Ascending aorta (tissue), 2 donors: ENCODE measurements around the gene RGS6. TPM values are rescaled to one million over a fixed set of nuclear protein-coding genes. Genes with fewer than 3 reads are reported as not detected.

Source experiments
- DNase-seq, 2 donors: peaks; one replicate each; pipeline ENCODE4 v3.0.0-alpha.2; 2019; ENCODE audit warnings: low spot score in 2 of 2
- H3K27ac ChIP-seq, 2 donors: fragments of 200-600 bp; sonication (generic); one replicate each; pipeline ENCODE4 v1.5.1; 2016 to 2017; ENCODE audit warnings: mild to moderate bottlenecking in 1 of 2
- H3K27me3 ChIP-seq: fragments of 200-600 bp; sonication (generic); one replicate; pipeline ENCODE4 v1.5.1; 2017
- H3K36me3 ChIP-seq, 2 donors: fragments of 200-600 bp; sonication (generic); one replicate each; pipeline ENCODE4 v1.5.1; 2016
- H3K4me1 ChIP-seq, 2 donors: fragments of 200-600 bp; sonication (generic); one replicate each; pipeline ENCODE4 v1.5.1; 2016 to 2017; ENCODE audit warnings: mild to moderate bottlenecking in 1 of 2
- H3K4me3 ChIP-seq, 2 donors: fragments of 200-600 bp; sonication (generic); one replicate each; pipeline ENCODE4 v1.5.1; 2016 to 2017; ENCODE audit warnings: mild to moderate bottlenecking in 1 of 2
- H3K9me3 ChIP-seq, 2 donors: fragments of 200-600 bp; sonication (generic); one replicate each; pipeline ENCODE4 v1.5.1; 2016
- CTCF ChIP-seq, 3 experiments: fragments of 200-600 bp in 2 of 3; fragments of 450-650 bp in 1 of 3; sonication (generic) in 2 of 3; IDR thresholded peaks; one replicate each; pipeline ENCODE4 v1.5.1; 2016 to 2019; ENCODE audit warnings: antibody characterized with exemption in 3 of 3, mild to moderate bottlenecking in 1 of 3, moderate library complexity in 1 of 3
- intact Hi-C: fragments of 100-400 bp; cut with DNase I; formaldehyde crosslinking; loops from one replicate; pipeline ENCODE4 v1.15.1; 2023
- total RNA-seq: library from RNA; depleted of rRNA; stranded (reverse); fragments of >200 nt; gene quantifications from one replicate; pipeline ENCODE4 v1.1.0, GENCODE V29; 2016

Gene RGS6
- total RNA-seq, 1 donor from 2014 or later, result 0.11 TPM

GRCh38 chr14:72172597-72172996 lies 240.4 kb downstream of the RGS6 start:
- Histone ChIP-seq H3K27me3 (no peaks in the 10 kb centered on the region), H3K9me3 (no peaks in the 10 kb centered on the region), H3K27ac (no peak overlapping the region), H3K36me3 (no peaks in the 10 kb centered on the region), H3K4me1 (no peaks in the 10 kb centered on the region), H3K4me3 (no peak overlapping the region)
- no peak for TF ChIP-seq CTCF (IDR thresholded peaks at IDR 0.05)
- intact Hi-C loops, result no loop called here
- no peak for DNase-seq

GRCh38 chr14:72173038-72173720 lies 240.9 kb downstream of the RGS6 start:
- intact Hi-C loops, result no loop called here
- H3K4me3 ChIP-seq, result no peak overlapping the region
- no peaks in the 10 kb centered on the region for H3K36me3 ChIP-seq
- no peaks in the 10 kb centered on the region for H3K4me1 ChIP-seq
- no peaks in the 10 kb centered on the region for H3K9me3 ChIP-seq
- TF ChIP-seq CTCF (IDR thresholded peaks at IDR 0.05), result no peak
- no peaks in the 10 kb centered on the region for H3K27me3 ChIP-seq
- H3K27ac ChIP-seq, result no peak overlapping the region
- no peak for DNase-seq

GRCh38 chr14:72177251-72177650 lies 245.0 kb downstream of the RGS6 start:
- no peaks in the 10 kb centered on the region for H3K36me3 ChIP-seq
- TF ChIP-seq CTCF (IDR thresholded peaks at IDR 0.05), result no peak
- no peak overlapping the region for H3K27ac ChIP-seq
- H3K9me3 ChIP-seq, result no peaks in the 10 kb centered on the region
- DNase-seq, result no peak
- no peak overlapping the region for H3K4me3 ChIP-seq
- no peaks in the 10 kb centered on the region for H3K4me1 ChIP-seq
- H3K27me3 ChIP-seq, result no peaks in the 10 kb centered on the region
- intact Hi-C loops, result no loop called here

GRCh38 chr14:72178517-72178916 lies 246.3 kb downstream of the RGS6 start:
- DNase-seq, result no peak
- no peaks in the 10 kb centered on the region for H3K9me3 ChIP-seq
- no peaks in the 10 kb centered on the region for H3K4me1 ChIP-seq
- intact Hi-C loops, result no loop called here
- H3K27ac ChIP-seq, result no peak overlapping the region
- no peak for TF ChIP-seq CTCF (IDR thresholded peaks at IDR 0.05)
- H3K27me3 ChIP-seq, result no peaks in the 10 kb centered on the region
- no peak overlapping the region for H3K4me3 ChIP-seq
- no peaks in the 10 kb centered on the region for H3K36me3 ChIP-seq

GRCh38 chr14:72182708-72183432 lies 250.6 kb downstream of the RGS6 start:
- Histone ChIP-seq H3K4me3 (no peak overlapping the region), H3K4me1 (peaks cover 0 to 8% of the 10 kb centered on the region in 2 donors), H3K27ac (no peak overlapping the region), H3K27me3 (no peaks in the 10 kb centered on the region), H3K36me3 (no peaks in the 10 kb centered on the region), H3K9me3 (no peaks in the 10 kb centered on the region)
- TF ChIP-seq CTCF (IDR thresholded peaks at IDR 0.05), result no peak
- intact Hi-C loops, result no loop called here
- DNase-seq, result no peak
